NCI-H1694 (cell line): ENCODE results near the gene GJC2.

Source experiments
- DNase-seq: peaks from one replicate; lab custom pipeline; 2025; lab: John Stamatoyannopoulos, UW

Gene GJC2

DNA sequence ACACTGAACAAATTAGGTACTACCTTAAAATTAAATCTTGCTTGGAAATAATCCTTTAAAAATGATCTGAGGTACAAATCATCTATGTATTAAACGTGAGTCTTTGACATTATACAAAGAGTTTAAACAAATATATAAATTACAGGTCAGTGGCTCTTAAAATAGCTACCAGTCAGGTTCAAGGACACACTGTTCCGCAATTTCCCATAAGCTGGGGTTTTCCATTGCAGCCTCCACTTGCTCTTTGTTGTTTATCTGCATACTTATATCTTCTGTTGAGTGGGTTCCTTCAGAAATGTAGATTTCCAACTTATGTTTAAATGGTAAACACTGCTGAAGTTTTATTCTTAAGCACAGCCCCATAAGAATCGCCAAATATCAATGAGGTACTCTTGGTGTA, 34.9 kb upstream of the GJC2 start:
- DNase-seq = no peak

- DNase-seq = no peak
Measured at GRCh38 chr1:228117335-228117734, 32.4 kb upstream of the GJC2 start.

DNA sequence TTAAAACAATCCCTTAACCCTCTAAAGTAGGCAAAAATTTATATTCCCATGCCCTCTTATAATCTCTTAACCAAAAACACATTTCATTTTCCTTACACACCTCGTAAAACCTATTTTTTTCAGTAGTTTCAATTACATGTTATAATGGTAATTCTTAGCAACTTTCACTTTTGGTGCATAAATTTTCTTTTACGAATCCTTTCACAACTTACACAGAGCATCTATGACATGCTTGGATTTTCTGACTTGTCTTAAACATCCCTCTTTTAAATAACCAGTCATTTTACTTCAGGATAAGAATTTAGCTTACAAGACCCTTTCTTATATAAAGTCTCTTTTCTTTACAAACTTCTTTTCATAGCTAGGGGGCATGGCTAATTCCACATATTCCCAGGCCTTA, 31.7 kb upstream of the GJC2 start:
- DNase-seq = no peak

DNA sequence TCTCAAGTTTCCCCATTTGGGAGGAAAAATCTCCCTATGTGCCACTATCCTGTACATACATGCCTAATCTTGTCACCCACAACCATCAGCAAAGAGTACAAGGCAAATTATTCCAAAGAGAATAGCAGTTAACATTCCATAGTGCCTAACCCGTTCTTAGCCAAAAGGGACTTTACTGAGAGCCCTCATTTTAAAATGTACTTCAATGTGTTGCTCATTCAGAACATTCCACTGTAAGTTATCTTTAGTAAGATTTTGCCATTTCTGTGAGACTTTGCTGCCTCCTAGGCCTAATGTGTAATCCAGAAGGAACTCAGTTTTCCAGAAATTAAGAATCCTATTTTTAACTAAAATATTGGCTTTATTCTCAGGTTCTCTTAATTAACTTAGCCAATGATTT, 29.4 kb upstream of the GJC2 start:
- no peak for DNase-seq

- no peak for DNase-seq
Measured at GRCh38 chr1:228120857-228121489, 28.8 kb upstream of the GJC2 start.

DNA sequence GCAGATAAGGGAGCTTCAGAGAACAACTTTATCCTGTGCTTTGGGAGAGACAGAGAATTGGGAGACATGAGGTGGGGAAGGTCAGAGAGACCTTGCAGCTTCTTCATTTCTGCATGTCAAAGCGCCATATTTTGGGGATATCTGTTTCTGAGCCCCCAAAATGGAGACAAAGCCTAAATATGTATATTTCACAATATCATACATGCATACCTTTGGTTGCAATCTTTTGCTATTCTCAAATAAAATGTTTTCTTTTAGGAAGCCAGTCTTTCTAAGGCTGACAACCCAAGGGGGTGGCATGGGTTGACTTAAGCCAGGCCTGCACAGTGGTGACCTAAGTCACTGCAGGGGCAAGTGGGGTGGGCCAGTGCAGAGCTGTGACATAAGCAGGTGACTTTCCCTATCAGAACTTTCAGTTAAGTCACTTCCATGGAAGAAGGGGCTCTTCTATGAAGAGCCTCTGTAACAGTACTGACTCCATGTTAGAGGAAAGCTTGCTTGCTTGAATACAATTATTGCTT, 26.7 kb upstream of the GJC2 start:
- no peak for DNase-seq

GRCh38 chr1:228123505-228123904, 26.2 kb upstream of the GJC2 start:
- no peak for DNase-seq

DNA sequence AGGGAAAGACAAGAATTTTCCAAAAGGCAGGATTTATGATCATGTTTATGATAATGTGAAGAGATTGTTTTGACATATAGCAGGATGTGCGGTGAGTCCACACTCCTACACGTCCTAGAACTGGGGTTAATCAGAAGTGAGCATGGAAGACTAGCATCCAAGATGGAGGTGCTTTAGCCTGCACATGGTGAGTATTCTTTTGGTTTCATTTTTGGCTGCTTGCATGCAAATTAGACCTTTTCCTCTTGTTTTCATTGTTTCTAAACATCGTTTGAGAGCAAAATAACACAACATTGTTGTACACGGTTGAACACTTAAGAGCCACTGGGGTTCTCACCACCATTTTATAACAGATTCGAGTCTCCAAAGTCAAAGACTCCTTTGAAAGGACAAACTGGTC, 24.5 kb upstream of the GJC2 start:
- DNase-seq = no peak

DNA sequence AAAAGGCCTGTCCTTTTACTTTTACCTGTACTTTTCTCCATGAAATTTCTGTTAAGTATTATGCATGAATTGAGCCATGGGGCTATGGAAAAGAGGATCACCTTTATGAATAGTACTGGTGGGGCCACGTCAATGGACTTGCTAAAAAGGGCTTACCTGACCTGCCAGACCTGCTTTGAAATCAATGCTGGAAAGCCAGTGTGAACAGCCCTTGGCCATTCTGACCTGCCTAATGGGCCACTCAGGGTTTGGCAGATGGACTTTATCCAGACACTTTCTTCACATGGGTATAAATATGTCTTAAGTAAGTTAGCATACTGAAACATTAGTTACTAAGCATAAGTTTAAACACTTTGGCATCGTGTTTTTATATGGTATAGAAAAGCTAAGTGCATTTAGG, 18.0 kb upstream of the GJC2 start:
- DNase-seq = no peak

GRCh38 chr1:228134591-228134990, 15.1 kb upstream of the GJC2 start:
- DNase-seq = no peak

DNA sequence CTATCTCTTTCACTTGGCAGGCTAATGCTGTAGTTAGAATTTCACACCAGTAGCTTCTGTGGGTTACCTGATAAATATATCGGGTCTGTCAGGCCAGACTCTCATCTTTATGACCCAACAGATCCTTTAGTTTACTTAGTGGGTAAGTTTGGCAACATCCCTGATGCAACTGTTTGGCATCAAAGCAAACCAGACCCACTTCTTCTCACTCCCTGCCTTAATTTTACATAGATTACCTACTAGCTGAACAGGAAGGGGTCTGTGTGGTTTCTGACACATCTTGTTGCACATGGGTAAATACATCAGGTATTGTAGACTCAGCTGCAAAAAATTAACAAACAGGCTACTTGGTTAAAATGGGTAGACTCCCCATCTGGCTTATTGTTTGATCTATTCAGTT, 12.8 kb upstream of the GJC2 start:
- DNase-seq = no peak

DNA sequence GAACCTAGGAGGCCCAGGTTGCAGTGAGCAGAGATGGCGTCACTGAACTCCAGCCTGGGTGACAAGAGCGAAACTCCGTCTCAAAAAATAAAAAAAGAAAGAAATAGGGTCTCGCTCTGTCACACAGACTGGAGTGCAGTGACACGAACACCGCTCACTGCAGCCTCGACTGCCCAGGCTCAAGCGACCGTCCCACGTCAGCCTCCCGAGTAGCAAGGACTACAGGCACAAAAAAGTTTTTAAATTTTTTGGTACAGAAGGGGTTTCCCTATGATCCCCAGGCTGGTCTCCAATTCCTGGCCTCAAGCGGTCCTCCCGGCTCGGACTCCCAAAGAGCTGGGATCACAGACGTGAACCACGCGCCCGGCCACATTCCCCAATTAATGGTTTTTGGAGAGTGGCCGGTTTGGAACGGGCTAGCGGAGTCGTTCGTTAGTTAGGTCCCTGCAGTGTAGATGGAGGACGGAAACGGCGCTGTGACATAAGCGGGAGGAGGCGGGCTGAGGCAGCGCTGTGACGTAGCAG, 10.3 kb upstream of the GJC2 start:
- DNase-seq = no peak

DNA sequence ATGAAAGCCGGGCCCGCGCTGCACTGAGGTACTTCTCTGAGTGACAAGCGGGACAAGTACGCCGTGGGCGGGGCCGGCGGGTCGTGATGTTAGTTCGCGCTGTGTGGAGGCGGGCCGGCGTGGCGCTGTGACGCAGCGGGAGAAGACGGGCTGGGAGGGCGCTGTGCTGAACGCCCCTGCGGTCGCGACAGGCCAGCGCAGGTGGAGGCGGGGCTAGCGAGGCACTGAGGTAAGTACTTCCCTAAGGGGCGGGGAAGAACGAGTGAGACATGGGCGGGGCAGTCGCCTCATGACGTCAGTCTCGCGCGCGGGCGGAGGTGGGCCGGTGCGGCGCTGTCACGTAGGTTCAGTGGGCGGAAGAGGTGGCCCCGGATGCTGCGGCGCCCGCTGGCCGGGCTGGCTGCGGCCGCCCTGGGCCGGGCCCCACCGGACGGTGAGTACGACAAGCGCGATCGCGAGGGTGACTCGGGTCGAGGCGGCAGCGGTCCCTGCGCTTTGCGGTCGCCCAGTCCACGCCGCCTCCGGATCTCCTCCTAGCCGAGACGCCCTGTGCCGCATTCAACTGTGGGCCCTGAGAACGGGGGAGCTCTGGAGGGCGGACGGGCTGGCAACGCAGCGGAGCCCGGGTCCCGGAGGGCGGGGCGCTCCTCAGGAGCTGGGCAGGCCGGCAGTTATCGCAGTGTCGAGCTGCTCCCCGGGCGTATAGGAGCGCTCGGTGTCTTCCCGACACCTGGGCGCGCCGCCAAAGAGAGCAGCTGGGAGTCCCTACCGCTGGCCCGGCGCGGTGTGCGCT, 9.6 kb upstream of the GJC2 start, which contains the start of gene GUK1:
Gene GUK1, plus strand, starts transcription at position 349 of the 793 bp plus-strand sequence. Its CDS starts 24 bp downstream, at position 373.
- peak; percentile 98 for DNase-seq

DNA sequence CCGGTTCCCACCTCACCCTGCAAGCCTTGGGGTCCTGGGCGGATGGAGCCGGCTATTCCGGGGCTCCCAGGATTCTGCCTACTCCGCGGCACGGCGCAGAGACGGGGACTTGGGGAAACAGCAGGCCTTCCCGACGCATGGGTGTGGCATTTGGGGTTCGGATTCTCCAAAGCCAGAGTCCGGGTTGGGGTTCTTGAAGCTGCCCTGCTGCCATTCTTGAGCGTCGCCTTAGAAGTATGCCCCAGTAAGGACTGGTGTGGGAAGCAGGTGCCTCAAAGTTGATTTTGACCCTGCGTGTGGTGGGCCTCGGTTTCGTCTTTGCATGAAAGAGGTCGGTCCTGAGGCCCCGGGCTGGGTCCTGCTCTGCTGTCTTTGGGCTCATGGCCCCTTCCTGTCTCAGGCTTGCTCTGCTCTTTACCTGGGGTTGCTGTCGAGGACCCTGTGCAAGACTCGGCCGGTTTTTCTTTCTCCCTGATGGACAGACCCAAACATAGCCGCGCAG, 9.0 kb upstream of the GJC2 start:
- DNase-seq = no peak

DNA sequence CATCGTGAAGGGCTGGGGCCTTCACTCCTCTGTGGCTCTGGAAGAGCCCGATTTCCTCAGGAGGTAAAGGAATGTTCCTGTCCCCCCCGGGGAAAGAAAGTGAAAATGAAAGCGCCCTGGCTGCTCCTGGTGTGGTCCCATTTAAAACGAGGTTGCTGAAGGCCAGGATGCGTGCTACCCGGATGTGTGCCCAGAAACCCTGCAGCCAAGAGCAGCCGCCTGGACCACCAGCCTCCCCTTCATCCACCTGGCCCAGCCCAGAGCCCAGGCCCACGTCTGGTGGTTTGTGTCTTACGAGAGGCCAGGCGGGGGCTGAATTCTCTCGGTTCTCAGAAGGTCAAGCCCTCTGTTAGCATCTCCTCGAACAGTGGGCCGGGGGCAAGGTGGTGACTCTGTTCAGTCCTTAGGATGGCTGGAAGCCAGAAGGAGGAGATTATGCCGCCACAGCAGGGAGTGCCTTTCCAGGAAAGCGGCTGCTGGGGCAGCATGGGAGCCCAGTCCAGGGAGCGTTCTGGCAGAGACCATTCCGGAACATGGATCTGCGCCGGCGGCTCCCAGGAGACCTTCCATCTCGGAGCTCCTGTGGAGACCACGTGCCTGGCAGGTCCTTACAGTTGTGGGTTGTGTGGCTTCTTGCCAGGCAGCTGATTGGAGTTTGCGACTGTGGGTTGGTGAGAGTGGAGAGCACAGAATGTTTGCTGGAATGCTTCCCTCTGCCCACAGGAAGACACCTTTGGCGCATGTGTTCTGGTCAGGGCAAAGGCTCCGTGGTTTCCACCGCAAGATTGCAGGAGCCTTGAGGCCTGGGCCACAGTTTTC, 8.3 kb upstream of the GJC2 start:
- no peak for DNase-seq

DNA sequence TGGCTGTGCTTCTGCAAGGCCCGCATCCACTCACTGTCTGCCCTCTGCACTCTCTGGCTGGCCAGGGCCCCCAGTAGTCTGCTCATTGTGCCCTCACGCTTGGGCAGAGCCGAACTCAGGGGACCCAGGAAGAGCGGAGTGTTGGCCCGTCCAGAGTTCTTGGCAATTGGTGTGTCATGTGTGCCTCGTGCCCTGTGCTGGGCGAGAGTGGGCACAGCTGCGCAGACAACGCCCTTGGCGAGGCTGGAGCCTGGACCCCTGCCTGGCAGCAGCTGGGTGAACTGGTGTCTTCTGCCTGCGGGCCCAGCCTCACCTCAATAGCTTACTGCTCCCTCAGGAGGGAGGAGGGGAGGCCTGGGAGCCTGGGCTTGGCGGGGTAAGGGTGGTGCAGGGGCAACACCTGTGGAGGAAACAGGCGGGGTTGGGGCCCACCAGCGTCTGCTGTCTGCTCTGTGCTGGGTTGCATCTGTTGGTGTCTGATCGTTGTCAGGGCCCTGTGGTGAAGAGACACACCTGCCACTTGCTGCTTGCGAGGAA, 7.5 kb upstream of the GJC2 start:
- no peak for DNase-seq

DNA sequence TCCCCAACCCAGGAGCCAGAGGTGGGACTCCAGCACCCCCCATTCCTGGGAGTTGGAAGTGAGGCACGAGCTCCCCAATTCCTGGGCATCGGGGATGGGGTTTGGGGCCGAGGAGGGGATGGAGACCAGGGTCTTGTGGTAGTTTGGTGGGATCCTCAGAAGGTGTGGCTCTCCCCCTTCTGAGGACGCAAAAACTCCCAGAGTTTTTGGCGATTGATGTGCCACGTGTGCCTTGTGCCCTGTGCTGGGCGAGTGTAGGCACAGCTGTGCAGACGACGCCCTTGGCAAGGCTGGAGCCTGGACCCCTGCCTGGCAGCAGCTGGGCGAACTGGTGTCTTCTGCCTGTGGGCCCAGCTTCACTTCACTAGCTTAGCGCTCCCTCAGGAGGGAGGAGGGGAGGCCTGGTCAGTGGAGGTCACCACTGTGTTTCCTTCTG, 7.0 kb upstream of the GJC2 start:
- no peak for DNase-seq

DNA sequence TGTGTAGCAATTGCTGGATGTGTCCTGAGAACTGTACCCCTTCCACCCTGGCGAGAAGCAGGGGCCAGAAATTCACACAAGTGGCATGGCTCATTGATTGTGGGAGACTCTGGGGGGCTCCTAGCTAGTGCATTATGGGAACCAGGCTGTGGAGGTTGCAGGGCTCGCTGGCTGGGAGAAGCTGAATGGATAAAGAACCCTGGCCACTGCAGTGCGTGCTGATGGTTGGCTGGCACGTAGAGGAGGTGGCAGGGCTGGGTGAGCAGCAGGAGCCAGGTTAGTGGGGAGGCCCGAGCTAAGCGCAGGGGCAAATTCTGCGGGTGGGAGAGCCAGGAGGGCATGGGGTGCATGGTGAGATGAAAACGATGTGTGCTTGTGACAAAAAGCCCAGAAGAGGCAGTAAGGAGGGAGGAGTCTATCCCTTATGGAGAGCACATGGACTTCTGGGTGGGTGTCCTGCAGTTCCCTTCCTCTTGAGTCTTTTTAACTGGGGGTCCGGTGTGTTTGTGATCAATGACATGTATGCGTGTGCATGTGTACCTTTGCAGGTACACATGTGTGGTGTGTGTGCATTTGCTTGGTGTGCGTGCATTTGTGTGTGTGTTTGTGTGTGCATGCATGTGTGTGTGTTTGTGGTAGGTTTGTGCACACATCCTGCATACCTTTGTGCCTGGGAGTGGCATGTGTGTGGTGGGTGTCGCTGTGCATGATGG, 6.1 kb upstream of the GJC2 start:
- no peak for DNase-seq

DNA sequence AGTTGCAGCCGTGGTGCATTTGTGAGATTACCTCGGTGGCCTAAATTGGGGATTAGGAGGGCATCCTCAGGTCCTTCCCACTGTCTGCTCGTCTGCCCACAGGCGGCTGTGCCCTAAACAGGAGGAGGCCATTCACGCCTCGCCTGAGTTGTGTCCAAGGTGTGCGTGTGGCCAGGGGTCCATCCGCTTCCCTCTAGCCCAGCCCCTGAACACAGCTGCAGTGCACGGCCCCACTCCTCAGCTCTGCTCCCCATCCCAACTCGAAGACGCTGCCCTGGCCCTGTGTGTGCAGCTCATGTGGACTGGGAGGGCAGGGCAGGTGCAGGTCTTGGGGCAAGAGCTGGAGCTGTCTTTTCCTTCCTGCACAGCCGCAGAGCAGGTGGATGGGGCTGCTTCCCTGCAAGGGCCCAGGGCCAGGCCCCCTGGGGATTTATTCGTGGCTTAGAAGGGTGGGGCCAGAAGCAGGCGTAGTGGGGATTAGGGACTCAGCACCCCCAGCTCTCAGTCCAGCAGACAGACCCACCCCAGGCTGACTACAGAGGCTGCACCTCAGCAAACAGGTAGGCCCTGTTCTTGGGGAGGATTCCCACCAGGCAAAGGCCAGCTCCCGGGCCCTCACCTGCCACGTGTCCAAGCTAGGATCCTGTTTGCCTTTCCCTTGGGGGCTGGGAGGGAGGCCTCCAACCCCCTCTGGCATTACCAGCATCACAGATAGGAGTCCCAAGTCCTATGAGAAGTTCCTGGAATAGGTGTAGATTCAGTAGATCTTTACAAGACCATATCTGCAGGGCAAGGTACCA, 5.3 kb upstream of the GJC2 start:
- no peak for DNase-seq

DNA sequence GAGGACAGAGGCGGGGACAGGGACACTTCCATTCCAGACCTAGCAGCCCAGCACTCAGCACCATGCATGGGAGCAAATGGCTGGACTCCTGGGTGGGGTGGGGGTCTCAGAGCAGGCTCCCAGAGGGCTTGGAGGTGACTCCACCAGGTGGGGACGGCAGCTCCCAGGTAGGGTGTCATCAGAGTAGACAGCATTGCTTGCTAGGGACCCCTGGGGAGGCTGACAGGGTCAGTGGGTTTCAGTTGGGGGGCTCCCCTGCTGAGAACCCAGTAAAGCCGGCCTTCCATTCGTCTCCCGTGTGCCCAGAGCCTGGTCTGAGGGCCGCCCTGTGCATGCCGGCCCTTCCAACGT, 4.8 kb upstream of the GJC2 start:
- DNase-seq = no peak
